GM12874 (cell line): ENCODE results near the gene BCAS1.

ENCODE experiments used
- CTCF ChIP-seq: IDR thresholded peaks from 2 replicates; pipeline ENCODE4 v1.5.1; 2011; ENCODE audit warnings: low read depth, mild to moderate bottlenecking, control low read depth, low read length, moderate library complexity; ENCODE audit not compliant: insufficient read depth

Gene BCAS1

GRCh38 chr20:53917145-53918019, 153.0 kb downstream of the BCAS1 start:
- no peak for TF ChIP-seq CTCF

GRCh38 chr20:53916173-53916512, 154.3 kb downstream of the BCAS1 start:
- TF ChIP-seq CTCF: no peak

- TF ChIP-seq CTCF: peak; percentile 72
Observed at GRCh38 chr20:53915446-53916172, 154.8 kb downstream of the BCAS1 start.

- TF ChIP-seq CTCF: no peak
Observed at GRCh38 chr20:53914781-53915445, 155.5 kb downstream of the BCAS1 start.

GRCh38 chr20:53914091-53914780, 156.2 kb downstream of the BCAS1 start:
- TF ChIP-seq CTCF: no peak

GRCh38 chr20:53911301-53911700, 159.1 kb downstream of the BCAS1 start:
- no peak for TF ChIP-seq CTCF
